ENCODE data around the gene CCT7. TPM values are rescaled to one million over a fixed set of nuclear protein-coding genes. Genes with fewer than 3 reads are reported as not detected.
"Not testable (repeated sequence)": the region's sequence is repeated elsewhere in the genome, so short reads cannot be mapped to it uniquely, and the experiment has no call there.

Gene CCT7
- total RNA-seq, 1 donor from 2014 or later = 256 TPM

GRCh38 chr2:73258913-73259215 lies 24.8 kb downstream of the CCT7 start:
- no peak for DNase-seq (ENCODE audit: low spot score, unreplicated experiment)
- Mint-ChIP-seq H3K27ac (no peak overlapping the region), H3K36me3 (ENCODE audit: insufficient read depth) (no peaks in the 10 kb centered on the region), H3K4me3 (ENCODE audit: low read depth) (no peak overlapping the region), H3K4me1 (ENCODE audit: low read depth) (no peaks in the 10 kb centered on the region), H3K27me3 (no peaks in the 10 kb centered on the region), H3K9me3 (ENCODE audit: low read depth) (no peaks in the 10 kb centered on the region)
- no peak for TF ChIP-seq CTCF (IDR thresholded peaks at IDR 0.05; ENCODE audit: unreplicated experiment)

- no peak overlapping the region for H3K27ac Mint-ChIP-seq
- no peaks in the 10 kb centered on the region for H3K36me3 Mint-ChIP-seq (ENCODE audit: insufficient read depth)
- no peaks in the 10 kb centered on the region for H3K9me3 Mint-ChIP-seq (ENCODE audit: low read depth)
- H3K4me1 Mint-ChIP-seq (ENCODE audit: low read depth) = no peaks in the 10 kb centered on the region
- TF ChIP-seq CTCF (IDR thresholded peaks at IDR 0.05; ENCODE audit: unreplicated experiment) = no peak
- no peaks in the 10 kb centered on the region for H3K27me3 Mint-ChIP-seq
- DNase-seq (ENCODE audit: low spot score, unreplicated experiment) = no peak
- H3K4me3 Mint-ChIP-seq (ENCODE audit: low read depth) = no peak overlapping the region
Measured at GRCh38 chr2:73259276-73259675, 25.2 kb downstream of the CCT7 start.

- Mint-ChIP-seq H3K27ac (no peak overlapping the region), H3K4me3 (ENCODE audit: low read depth) (no peak overlapping the region), H3K36me3 (ENCODE audit: insufficient read depth) (no peaks in the 10 kb centered on the region), H3K27me3 (no peaks in the 10 kb centered on the region), H3K9me3 (ENCODE audit: low read depth) (no peaks in the 10 kb centered on the region), H3K4me1 (ENCODE audit: low read depth) (no peaks in the 10 kb centered on the region)
- DNase-seq (ENCODE audit: low spot score, unreplicated experiment) = no peak
- no peak for TF ChIP-seq CTCF (IDR thresholded peaks at IDR 0.05; ENCODE audit: unreplicated experiment)
Measured at GRCh38 chr2:73259704-73260337, 25.7 kb downstream of the CCT7 start.

- H3K4me1 Mint-ChIP-seq (ENCODE audit: low read depth) = no peaks in the 10 kb centered on the region
- peak; percentile 63 for TF ChIP-seq CTCF (IDR thresholded peaks at IDR 0.05; ENCODE audit: unreplicated experiment)
- H3K4me3 Mint-ChIP-seq (ENCODE audit: low read depth) = no peak overlapping the region
- H3K36me3 Mint-ChIP-seq (ENCODE audit: insufficient read depth) = no peaks in the 10 kb centered on the region
- H3K27me3 Mint-ChIP-seq = no peaks in the 10 kb centered on the region
- peak; percentile 44 for DNase-seq (ENCODE audit: low spot score, unreplicated experiment)
- no peak overlapping the region for H3K27ac Mint-ChIP-seq
- no peaks in the 10 kb centered on the region for H3K9me3 Mint-ChIP-seq (ENCODE audit: low read depth)
Measured at GRCh38 chr2:73260338-73260984, 26.4 kb downstream of the CCT7 start.

GRCh38 chr2:73262108-73262651 lies 28.1 kb downstream of the CCT7 start:
- peaks cover 6% of the 10 kb centered on the region for H3K27me3 Mint-ChIP-seq
- H3K27ac Mint-ChIP-seq = no peak overlapping the region
- DNase-seq (ENCODE audit: low spot score, unreplicated experiment) = no peak
- no peaks in the 10 kb centered on the region for H3K36me3 Mint-ChIP-seq (ENCODE audit: insufficient read depth)
- TF ChIP-seq CTCF (IDR thresholded peaks at IDR 0.05; ENCODE audit: unreplicated experiment) = no peak
- H3K9me3 Mint-ChIP-seq (ENCODE audit: low read depth) = no peaks in the 10 kb centered on the region
- no peak overlapping the region for H3K4me3 Mint-ChIP-seq (ENCODE audit: low read depth)
- H3K4me1 Mint-ChIP-seq (ENCODE audit: low read depth) = no peaks in the 10 kb centered on the region

GRCh38 chr2:73262691-73263429 lies 28.8 kb downstream of the CCT7 start:
- not testable (repeated sequence) for H3K36me3 Mint-ChIP-seq (ENCODE audit: insufficient read depth); H3K27ac Mint-ChIP-seq; DNase-seq (ENCODE audit: low spot score, unreplicated experiment); H3K4me1 Mint-ChIP-seq (ENCODE audit: low read depth); H3K4me3 Mint-ChIP-seq (ENCODE audit: low read depth); H3K9me3 Mint-ChIP-seq (ENCODE audit: low read depth)
- H3K27me3 Mint-ChIP-seq = peaks cover 13% of the 10 kb centered on the region
